Skin of body (tissue), 2 donors: ENCODE measurements around the gene RTN4. TPM values are rescaled to one million over a fixed set of nuclear protein-coding genes. Genes with fewer than 3 reads are reported as not detected.
"Not testable (repeated sequence)": the region's sequence is repeated elsewhere in the genome, so short reads cannot be mapped to it uniquely, and the experiment has no call there.

ENCODE experiments used
- DNase-seq: peaks from one replicate; lab custom pipeline; 2025; lab: John Stamatoyannopoulos, UW
- total RNA-seq: library from RNA; depleted of rRNA; stranded (reverse); fragments of >200 nt; gene quantifications from one replicate; pipeline ENCODE4 v1.2.3, GENCODE V29; 2014

Gene RTN4
- 225 TPM for total RNA-seq

DNA sequence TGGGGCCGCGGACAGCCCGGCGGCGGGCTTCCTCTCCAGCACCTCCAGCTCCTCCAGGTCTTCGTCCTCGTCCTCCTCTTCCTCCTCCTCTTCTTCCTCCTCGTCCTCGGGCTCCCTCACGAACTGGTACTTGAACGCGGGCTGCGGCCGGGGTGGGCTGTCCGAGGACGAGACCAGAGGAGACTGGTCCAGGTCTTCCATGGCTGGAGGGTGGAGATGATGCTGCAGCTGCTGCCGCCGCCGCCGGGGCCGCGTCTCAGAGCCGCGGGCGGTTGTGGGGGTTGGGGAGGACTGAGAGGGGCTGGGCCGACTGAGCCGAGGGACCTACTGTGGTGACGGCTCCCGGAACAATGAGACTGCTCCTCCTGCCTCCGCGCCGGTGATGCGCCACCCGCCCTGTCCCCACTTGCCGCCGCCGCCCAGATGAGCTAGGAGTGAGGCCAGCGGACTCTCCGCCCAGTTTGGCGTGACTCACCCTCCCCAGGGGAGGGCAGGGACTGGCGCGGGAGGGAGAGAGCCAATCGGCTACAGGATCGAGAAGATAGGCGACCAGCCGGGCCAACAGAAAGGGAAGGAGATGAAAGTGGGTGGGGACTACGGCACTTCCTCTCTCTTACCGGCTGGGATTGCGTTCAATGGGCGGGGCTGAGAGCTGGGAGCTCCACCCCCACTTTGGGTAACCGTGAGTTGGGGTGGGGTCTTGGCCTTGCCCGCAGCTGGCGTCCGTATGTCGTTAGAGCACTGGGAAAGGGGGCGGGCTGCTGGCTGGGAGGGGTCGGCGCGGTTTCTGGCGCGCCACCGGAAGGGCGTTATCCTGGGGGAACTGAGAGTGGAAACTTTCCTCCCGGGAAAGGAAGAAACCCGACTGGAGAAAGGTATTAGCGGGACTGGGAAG is at the start of gene RTN4:
Gene RTN4, minus strand, starts transcription at position 352 of the 895 bp plus-strand sequence. Its CDS starts 151 bp downstream, at position 201.
- DNase-seq: peak; percentile 100

DNA sequence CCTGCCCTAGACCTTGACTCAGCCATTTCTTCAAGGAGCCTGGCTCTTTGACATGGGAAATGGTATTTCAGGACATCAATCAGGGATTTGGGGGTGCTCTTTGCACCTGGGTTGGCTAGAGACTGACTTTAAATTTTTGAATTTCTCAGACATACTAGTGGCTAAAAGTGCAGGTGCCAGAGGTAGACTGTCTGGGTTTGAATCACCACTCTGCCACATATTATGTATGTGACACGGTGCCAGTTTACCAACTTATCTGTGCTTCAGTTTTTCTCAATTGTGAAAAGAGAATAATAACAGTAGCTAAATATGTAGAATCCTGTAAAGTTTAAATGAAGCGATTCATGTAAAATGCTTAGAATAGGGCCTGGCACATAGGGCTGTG is 49.2 kb upstream of the RTN4 start:
- no peak for DNase-seq

- DNase-seq: no peak
These were observed 47.5 kb upstream of the RTN4 start for GRCh38 chr2:55097461-55098410.

DNA sequence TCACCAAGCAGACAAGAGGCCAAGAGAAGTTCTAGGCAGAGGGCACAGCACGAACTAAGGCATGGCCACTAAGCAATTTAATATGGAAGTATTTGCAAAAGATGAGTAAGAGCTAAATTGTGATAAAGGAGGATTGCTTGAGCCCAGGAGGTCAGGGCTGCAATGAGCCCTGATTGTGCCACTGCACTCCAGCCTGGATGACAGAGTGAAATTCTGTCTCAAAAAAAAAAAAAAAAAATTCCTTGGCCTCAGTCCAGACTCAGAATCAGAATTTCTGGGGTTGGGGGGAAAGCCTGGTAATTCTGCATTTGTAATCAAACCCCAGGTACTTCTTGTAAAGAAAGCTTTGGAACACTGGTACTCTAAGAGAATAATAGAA is 46.8 kb upstream of the RTN4 start:
- DNase-seq: no peak

GRCh38 chr2:55096586-55096985 is 46.3 kb upstream of the RTN4 start:
- no peak for DNase-seq

DNA sequence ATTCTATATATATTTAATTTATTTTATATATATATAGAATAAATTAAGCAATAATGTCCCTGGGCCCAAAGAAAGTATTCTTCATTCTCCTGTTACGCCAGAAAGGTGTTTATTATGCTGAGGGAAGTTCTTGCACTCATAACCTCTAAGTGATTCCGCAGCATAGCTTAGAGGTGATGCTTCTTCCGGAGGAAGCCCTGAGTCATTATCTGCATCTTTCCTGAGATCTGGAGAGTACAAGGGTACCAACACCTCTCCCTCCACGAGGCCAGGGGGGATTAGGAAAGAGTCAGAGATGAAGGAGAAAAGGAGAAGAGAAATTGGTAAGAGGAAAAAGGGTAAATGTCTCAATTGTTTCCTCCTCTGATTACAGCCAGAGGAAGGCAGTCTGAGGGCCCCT is 43.1 kb upstream of the RTN4 start:
- no peak for DNase-seq

DNA sequence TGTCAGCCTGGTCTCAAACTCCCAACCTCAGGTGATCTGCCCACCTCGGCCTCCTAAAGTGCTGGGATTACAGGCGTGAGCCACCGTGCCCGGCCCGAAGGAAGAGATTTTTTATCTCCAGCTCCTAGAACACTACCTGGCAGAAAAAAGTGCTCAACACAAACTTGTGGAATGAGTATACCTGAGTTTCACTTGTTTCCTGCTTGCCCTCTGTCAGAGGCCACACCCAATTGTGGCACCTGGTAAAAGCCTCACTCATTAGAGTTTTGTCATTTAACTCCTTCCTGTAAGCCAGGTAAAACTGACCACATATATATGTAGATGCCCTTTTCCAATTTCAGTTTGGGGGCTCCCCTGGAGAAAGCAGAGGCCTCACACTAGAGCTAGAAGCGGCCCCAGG is 42.2 kb upstream of the RTN4 start:
- no peak for DNase-seq

- not testable (repeated sequence) for DNase-seq
These were observed 41.4 kb upstream of the RTN4 start for GRCh38 chr2:55091681-55092080.

DNA sequence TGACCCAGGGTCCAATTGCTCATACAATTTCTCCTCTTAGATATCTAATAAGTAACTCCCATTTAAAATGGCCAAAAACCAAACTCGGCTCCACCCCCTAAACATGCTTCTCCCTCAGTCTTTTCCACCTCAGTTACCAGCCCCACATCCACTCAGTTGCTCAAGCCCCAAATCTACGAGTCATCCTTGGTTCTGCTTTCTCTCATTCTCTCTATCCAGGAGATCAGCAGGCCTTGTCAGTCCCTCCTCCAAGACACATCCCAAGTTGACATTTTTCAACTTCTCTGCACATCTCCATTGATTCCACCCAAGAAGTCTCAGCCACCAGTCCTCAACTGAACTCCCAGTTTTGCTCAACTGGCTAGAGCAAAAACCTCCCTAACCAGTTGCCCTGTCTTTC is 40.5 kb upstream of the RTN4 start:
- no peak for DNase-seq

- DNase-seq: peak; percentile 51
These were observed 39.5 kb upstream of the RTN4 start for GRCh38 chr2:55089726-55090125.

GRCh38 chr2:55088400-55088799 is 38.1 kb upstream of the RTN4 start:
- peak; percentile 86 for DNase-seq

GRCh38 chr2:55087936-55088335 is 37.7 kb upstream of the RTN4 start:
- peak; percentile 81 for DNase-seq

DNA sequence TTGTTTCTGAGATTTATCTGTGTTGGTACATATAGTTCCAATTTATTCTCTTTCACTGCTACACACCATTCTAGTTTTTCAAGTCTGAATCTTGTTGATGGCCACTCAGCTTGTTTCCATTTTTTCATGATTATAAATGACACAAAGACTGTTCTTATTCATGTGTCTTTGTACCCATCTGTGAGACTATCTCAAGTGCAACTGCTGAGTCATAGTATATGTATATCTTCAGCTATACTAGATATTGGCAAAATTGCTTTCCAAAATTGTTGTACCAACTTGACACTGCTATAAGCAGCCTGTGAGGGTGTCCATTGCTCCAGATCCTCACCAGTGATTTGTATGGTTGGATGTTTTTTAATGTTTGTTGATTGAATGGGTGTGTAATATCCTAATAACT is 37.2 kb upstream of the RTN4 start:
- DNase-seq: no peak

DNA sequence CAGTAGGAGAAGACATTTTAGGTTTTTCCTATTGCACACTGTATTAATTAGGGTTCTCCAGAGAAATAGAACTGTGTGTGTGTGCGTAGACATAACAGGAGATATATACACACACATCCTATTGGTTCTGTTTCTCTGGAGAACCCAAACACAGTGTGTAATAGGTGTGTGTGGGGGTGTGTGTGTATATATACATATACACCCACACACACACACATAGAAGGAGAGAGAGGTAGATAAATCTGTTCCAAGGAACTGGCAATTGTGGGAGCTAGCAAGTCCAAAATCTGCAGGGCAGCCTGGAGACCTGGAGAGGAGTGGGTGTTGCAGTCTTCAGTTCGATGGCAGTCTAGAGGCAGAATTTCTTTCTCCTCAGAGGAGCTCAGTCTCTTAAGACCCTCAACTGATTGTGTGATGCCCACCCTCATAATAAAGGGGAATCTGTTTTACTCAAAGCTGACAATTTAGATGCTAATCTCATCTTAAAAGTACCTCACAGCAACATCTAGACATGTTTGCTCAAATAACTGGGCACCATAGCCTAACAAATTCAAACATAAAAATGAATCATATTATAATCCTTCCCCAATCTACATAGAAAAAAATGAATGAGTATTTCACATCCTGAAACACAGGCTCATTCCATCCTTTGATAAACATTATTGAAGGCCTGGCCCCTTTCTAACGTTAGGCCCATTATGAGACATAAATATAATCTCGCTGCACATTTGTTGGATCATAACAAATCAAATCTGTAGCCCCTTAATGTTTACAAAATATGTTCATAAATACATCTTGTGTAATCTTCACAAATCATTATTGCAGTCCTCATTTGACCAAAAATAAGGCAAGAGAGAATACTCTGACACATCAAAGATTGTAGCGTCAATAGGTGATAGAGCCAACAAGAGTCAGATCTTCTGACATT is 35.1 kb upstream of the RTN4 start:
- DNase-seq: no peak

GRCh38 chr2:55084641-55085040 is 34.4 kb upstream of the RTN4 start:
- no peak for DNase-seq

DNA sequence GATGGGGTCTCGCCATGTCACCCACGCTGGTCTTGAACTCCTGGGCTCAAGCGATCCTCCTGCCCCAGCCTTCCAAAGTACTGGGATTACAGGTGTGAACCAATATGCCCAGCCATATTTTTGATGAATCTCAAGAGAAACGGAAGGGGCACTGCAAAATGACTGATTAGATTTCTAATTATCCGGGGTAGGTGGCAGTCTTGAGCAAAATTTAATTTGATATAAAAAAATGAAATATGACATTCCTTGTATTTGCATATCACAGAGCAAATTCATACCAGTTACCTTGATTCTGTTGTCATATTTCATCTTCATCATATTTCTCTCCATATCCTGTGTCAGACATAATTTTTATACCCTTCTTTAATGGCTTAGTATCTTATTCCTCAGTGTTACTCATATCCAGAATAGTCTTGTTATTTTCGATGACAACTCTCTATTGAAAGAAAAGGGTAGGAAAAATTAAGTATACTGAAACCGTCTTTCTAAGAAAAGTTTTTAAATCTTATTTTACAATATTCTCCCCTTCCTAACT is 30.0 kb upstream of the RTN4 start:
- DNase-seq: no peak

DNA sequence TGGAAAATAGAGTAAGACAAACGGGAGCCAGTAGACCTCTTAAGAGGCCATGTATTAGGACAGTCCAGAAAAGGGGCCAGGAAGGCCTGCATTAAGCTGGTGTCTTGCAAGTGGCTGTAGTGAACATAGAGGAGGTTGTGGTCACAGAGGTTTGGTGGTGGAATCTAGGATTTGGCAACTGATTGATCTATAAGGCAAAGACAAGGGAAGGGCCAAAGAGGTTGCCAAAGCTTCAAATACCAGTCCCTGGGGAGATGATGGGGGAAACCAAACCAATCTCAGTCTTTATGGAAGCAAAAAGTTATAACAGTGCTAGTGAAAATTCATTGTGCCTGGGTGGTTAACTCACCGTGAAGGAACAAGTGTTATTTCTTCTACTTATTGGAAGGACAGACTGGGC is 28.7 kb upstream of the RTN4 start:
- DNase-seq: no peak

DNA sequence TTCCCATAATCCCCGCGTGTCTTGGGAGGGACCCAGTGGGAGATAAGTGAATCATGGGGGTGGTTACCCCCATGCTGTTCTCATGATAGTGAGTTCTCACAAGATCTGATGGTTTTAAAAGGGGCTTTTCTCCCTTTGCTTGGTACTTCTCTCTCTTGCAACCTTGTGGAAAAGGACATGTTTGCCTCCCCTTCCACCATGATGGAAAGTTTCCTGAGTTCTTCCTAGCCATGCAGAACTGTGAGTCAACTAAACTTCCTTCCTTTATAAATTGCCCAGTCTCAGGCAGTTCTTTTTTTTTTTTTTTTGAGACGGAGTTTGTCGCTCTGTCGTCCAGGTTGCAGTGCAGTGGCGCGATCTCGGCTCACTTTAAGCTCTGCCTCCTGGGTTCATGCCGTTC is 26.5 kb upstream of the RTN4 start:
- no peak for DNase-seq

DNA sequence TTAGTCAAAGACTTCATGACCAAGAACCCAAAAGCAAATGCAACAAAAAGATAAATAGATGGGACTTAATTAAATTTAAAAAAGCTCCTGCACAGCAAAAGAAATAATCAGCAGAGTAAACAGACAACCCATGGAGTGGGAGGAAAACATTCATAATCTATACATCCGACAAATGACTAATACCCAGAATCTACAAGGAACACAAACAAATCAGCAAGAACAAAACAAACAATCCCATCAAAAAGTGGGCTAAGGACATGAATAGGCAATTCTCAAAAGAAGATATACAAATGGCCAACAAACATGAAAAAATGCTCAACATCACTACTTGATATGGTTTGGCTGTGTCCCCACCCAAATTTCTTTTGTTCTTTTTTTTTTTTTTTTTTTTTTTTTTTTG is 25.8 kb upstream of the RTN4 start:
- DNase-seq: not testable (repeated sequence)

DNA sequence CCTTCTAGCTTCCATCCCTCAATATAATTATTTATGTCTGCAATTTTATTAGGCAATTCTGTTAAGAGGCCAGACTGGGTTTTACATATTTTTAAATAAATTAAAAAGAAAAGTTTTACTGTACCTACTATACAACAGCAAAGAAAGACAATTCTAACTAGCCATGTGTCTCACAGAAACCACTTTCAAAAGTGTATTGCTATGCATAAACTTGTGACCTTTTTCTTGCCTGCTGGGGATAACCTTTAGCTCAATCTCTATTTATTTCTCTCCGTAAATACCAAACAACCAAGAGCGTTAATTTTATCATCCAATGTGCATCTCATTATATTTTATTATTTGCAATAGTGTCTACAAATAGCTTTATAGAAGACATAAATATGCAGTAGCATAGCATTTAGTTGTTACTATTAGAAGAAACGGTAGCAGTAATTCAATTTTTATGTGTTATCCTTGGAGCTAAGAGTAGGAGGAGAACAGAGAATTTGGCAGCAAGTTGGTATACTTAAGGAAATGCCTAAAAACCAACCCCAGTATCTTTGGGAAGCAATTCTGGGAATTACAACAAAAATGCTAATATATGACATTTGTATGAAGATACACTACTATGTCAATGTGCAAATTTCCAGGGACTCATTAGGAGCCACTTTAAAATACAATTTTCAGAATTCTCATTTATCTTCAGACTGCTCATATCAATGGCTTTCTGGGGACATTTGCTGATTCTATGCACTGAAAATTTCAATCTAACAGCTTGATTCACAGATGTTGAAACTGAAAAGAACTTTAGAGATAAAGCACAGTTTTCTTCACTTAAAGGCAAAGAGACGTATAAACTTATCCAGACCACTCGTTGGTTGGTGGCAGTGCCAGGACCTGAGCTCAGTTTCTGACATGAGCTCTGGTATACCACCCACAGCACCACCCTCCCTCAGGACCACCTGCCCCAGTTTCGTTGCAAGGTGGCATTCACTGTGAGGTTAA is 23.0 kb upstream of the RTN4 start:
- no peak for DNase-seq
